ENCODE measurements around the gene KLHL3. TPM values are rescaled to one million over a fixed set of nuclear protein-coding genes. Genes with fewer than 3 reads are reported as not detected.

Gene KLHL3
- total and polyA plus RNA-seq, 4 donors, result 0.91 to 8.8 (median 3.7) TPM

- Histone ChIP-seq H3K36me3 (ENCODE audit: control insufficient read depth in 4 of 4, insufficient read depth in 3 of 4, low read depth in 1 of 4, low read length in 3 of 4) (peaks cover 0 to 7% (median 0%) of the 10 kb centered on the region in 4 donors), H3K4me3 (ENCODE audit: low read depth in 1 of 3, low read length in 3 of 3) (no peak overlapping the region), H3K27ac (ENCODE audit: low read depth in 1 of 2, low read length in 2 of 2) (no peak overlapping the region), H3K27me3 (ENCODE audit: control insufficient read depth in 4 of 4, insufficient read depth in 4 of 4, low read length in 3 of 4) (no peaks in the 10 kb centered on the region), H3K4me1 (ENCODE audit: control insufficient read depth in 4 of 4, insufficient read depth in 4 of 4, low read length in 3 of 4) (peaks cover 0 to 5% (median 1%) of the 10 kb centered on the region in 4 donors), H3K9ac (ENCODE audit: low read depth in 1 of 2, low read length in 2 of 2) (no peak overlapping the region), H3K9me3 (ENCODE audit: control insufficient read depth in 4 of 4, low read length in 3 of 4) (no peaks in the 10 kb centered on the region)
- no peak for TF ChIP-seq ATF3 (IDR thresholded peaks at IDR 0.05)
- no peak for TF ChIP-seq TAF1 (conservative IDR thresholded peaks at IDR 0.05)
- TF ChIP-seq FOXA1 (IDR thresholded peaks at IDR 0.05), result no peak
- no peak for TF ChIP-seq MAX (IDR thresholded peaks at IDR 0.05)
- no peak for TF ChIP-seq NR2F2 (IDR thresholded peaks at IDR 0.05)
- no peak for TF ChIP-seq CTCF (IDR thresholded peaks at IDR 0.05; ENCODE audit: low read depth, low read length, missing input control)
- no peak for TF ChIP-seq SP1 (IDR thresholded peaks at IDR 0.05)
- TF ChIP-seq REST (IDR thresholded peaks at IDR 0.05), result no peak
- TF ChIP-seq FOXA2 (IDR thresholded peaks at IDR 0.05), result no peak
- no peak for TF ChIP-seq ZBTB33 (IDR thresholded peaks at IDR 0.05)
- TF ChIP-seq HNF4A (conservative IDR thresholded peaks at IDR 0.05), result no peak
- TF ChIP-seq RXRA (IDR thresholded peaks at IDR 0.05), result no peak
- no peak for TF ChIP-seq HNF4G (IDR thresholded peaks at IDR 0.05)
- TF ChIP-seq RAD21 (IDR thresholded peaks at IDR 0.05), result no peak
- no peak for TF ChIP-seq JUND (IDR thresholded peaks at IDR 0.05)
- no peak for TF ChIP-seq GABPA (IDR thresholded peaks at IDR 0.05 in 1 of 2, conservative IDR thresholded peaks at IDR 0.05 in 1 of 2)
- TF ChIP-seq YY1 (IDR thresholded peaks at IDR 0.05), result no peak
- no peak for TF ChIP-seq EGR1 (IDR thresholded peaks at IDR 0.05; ENCODE audit: low read depth in 2 of 2)
- 81% methylated on average over 1 of the region's 1 CpG for WGBS
- DNase-seq (ENCODE audit: low spot score), result no peak
Observed at GRCh38 chr5:137658324-137658723, 77.6 kb downstream of the KLHL3 start.

All from liver (tissue), 9 donors.